Activated naive CD8-positive, alpha-beta T cell treated with anti-CD3 and anti-CD28 coated beads, Interleukin-2, amount 50 U/mL, for 16 hours (primary cell): ENCODE data around the gene TEX19.

ENCODE experiments used
- DNase-seq: peaks from one replicate; pipeline ENCODE4 v3.0.0-alpha.2; 2020; ENCODE audit warnings: low read depth, low spot score

Gene TEX19

GRCh38 chr17:82389379-82389778 is 30.3 kb downstream of the TEX19 start:
- DNase-seq = no peak

- no peak for DNase-seq
These were observed 31.2 kb downstream of the TEX19 start for GRCh38 chr17:82390015-82390859.

- no peak for DNase-seq
These were observed 31.9 kb downstream of the TEX19 start for GRCh38 chr17:82390860-82391435.

GRCh38 chr17:82391496-82392066 is 32.5 kb downstream of the TEX19 start:
- no peak for DNase-seq

GRCh38 chr17:82392209-82392920 is 33.3 kb downstream of the TEX19 start:
- no peak for DNase-seq

- no peak for DNase-seq
These were observed 33.9 kb downstream of the TEX19 start for GRCh38 chr17:82392941-82393340.

- DNase-seq = no peak
These were observed 35.2 kb downstream of the TEX19 start for GRCh38 chr17:82394278-82394677.

GRCh38 chr17:82396601-82397435 is 37.8 kb downstream of the TEX19 start:
- DNase-seq = no peak

- DNase-seq = no peak
These were observed 38.6 kb downstream of the TEX19 start for GRCh38 chr17:82397449-82398335.

- no peak for DNase-seq
These were observed 40.0 kb downstream of the TEX19 start for GRCh38 chr17:82399041-82399441.

- no peak for DNase-seq
These were observed 40.6 kb downstream of the TEX19 start for GRCh38 chr17:82399601-82400101.

- DNase-seq = no peak
These were observed 41.2 kb downstream of the TEX19 start for GRCh38 chr17:82400206-82400605.

- DNase-seq = no peak
These were observed 41.8 kb downstream of the TEX19 start for GRCh38 chr17:82400830-82401229.

GRCh38 chr17:82402865-82403264 is 43.8 kb downstream of the TEX19 start:
- no peak for DNase-seq

- no peak for DNase-seq
These were observed 44.9 kb downstream of the TEX19 start for GRCh38 chr17:82403662-82404660.

GRCh38 chr17:82405051-82405450 is 46.0 kb downstream of the TEX19 start:
- DNase-seq = no peak

- DNase-seq = no peak
These were observed 47.2 kb downstream of the TEX19 start for GRCh38 chr17:82406131-82406671.

GRCh38 chr17:82407255-82407654 is 48.2 kb downstream of the TEX19 start:
- no peak for DNase-seq
